Measurements from ENCODE around the gene IRS2.

- TF ChIP-seq, protein P1, sequence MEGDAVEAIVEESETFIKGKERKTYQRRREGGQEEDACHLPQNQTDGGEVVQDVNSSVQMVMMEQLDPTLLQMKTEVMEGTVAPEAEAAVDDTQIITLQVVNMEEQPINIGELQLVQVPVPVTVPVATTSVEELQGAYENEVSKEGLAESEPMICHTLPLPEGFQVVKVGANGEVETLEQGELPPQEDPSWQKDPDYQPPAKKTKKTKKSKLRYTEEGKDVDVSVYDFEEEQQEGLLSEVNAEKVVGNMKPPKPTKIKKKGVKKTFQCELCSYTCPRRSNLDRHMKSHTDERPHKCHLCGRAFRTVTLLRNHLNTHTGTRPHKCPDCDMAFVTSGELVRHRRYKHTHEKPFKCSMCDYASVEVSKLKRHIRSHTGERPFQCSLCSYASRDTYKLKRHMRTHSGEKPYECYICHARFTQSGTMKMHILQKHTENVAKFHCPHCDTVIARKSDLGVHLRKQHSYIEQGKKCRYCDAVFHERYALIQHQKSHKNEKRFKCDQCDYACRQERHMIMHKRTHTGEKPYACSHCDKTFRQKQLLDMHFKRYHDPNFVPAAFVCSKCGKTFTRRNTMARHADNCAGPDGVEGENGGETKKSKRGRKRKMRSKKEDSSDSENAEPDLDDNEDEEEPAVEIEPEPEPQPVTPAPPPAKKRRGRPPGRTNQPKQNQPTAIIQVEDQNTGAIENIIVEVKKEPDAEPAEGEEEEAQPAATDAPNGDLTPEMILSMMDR (IDR thresholded peaks at IDR 0.05) = no peak
- TF ChIP-seq POLR2A (IDR thresholded peaks at IDR 0.05) = no peak
Measured at GRCh38 chr13:109767023-109767422, 19.4 kb downstream of the IRS2 start.

All from breast epithelium (tissue), 3 donors.